Measurements from ENCODE around the gene GRIK1. TPM values are rescaled to one million over a fixed set of nuclear protein-coding genes. Genes with fewer than 3 reads are reported as not detected.

GRIK1 gene
- total RNA-seq, 1 experiment from 2014 or later: not detected

GRCh38 chr21:29822064-29822463, 117.7 kb downstream of the GRIK1 start:
- Mint-ChIP-seq H3K27me3 (ENCODE audit: insufficient read depth, unreplicated experiment) (peaks cover 9% of the 10 kb centered on the region), H3K4me1 (ENCODE audit: low read depth, unreplicated experiment) (no peaks in the 10 kb centered on the region), H3K27ac (ENCODE audit: unreplicated experiment) (no peak overlapping the region), H3K4me3 (ENCODE audit: unreplicated experiment) (no peak overlapping the region), H3K36me3 (ENCODE audit: insufficient read depth, unreplicated experiment) (no peaks in the 10 kb centered on the region), H3K9me3 (ENCODE audit: unreplicated experiment) (no peaks in the 10 kb centered on the region)
- no peak overlapping the region for H3K4me3 ChIP-seq (ENCODE audit: low read depth, low read length)
- no peaks in the 10 kb centered on the region for H3K4me1 ChIP-seq
- ChIA-PET CTCF (no interaction called here), POLR2A (no interaction called here)
- TF ChIP-seq CTCF (IDR thresholded peaks at IDR 0.05; ENCODE audit: insufficient read depth in 1 of 2, low read depth in 1 of 2, low read length in 1 of 2, severe bottlenecking in 1 of 2, unreplicated experiment in 1 of 2): no peak
- H3K9me3 ChIP-seq: peaks cover 1% of the 10 kb centered on the region; the same call in 1 of the 2 replicates
- intact Hi-C loops (cut with micrococcal nuclease; ENCODE audit: unreplicated experiment): no loop called here
- DNase-seq: no peak
- no TSS peak for BruUV-seq (replicated peaks)
- H3K36me3 ChIP-seq (ENCODE audit: control insufficient read depth, insufficient read depth, low read length): no peaks in the 10 kb centered on the region
- no peaks in the 10 kb centered on the region for H3K27me3 ChIP-seq (replicated peaks; ENCODE audit: control insufficient read depth, insufficient read depth, low read length)

- DNase-seq: no peak
- no peaks in the 10 kb centered on the region for H3K36me3 Mint-ChIP-seq (ENCODE audit: insufficient read depth, unreplicated experiment)
- intact Hi-C loops (cut with micrococcal nuclease; ENCODE audit: unreplicated experiment): no loop called here
- ChIA-PET CTCF (no interaction called here), POLR2A (no interaction called here)
- no peaks in the 10 kb centered on the region for H3K36me3 ChIP-seq (ENCODE audit: control insufficient read depth, insufficient read depth, low read length)
- H3K27me3 ChIP-seq (replicated peaks; ENCODE audit: control insufficient read depth, insufficient read depth, low read length): no peaks in the 10 kb centered on the region
- no peaks in the 10 kb centered on the region for H3K4me1 ChIP-seq
- no TSS peak for BruUV-seq (replicated peaks)
- H3K9me3 Mint-ChIP-seq (ENCODE audit: unreplicated experiment): no peaks in the 10 kb centered on the region
- no peak overlapping the region for H3K27ac Mint-ChIP-seq (ENCODE audit: unreplicated experiment)
- peaks cover 12% of the 10 kb centered on the region for H3K27me3 Mint-ChIP-seq (ENCODE audit: insufficient read depth, unreplicated experiment)
- H3K9me3 ChIP-seq: no peaks in the 10 kb centered on the region
- no peak overlapping the region for H3K4me3 ChIP-seq (ENCODE audit: low read depth, low read length)
- no peaks in the 10 kb centered on the region for H3K4me1 Mint-ChIP-seq (ENCODE audit: low read depth, unreplicated experiment)
- no peak for TF ChIP-seq CTCF (IDR thresholded peaks at IDR 0.05; ENCODE audit: insufficient read depth in 1 of 2, low read depth in 1 of 2, low read length in 1 of 2, severe bottlenecking in 1 of 2, unreplicated experiment in 1 of 2)
- H3K4me3 Mint-ChIP-seq (ENCODE audit: unreplicated experiment): no peak overlapping the region
Measured at GRCh38 chr21:29821230-29821629, 118.6 kb downstream of the GRIK1 start.

GRCh38 chr21:29819675-29820326, 120.0 kb downstream of the GRIK1 start:
- BruUV-seq (replicated peaks): no TSS peak
- no peak for TF ChIP-seq CTCF (IDR thresholded peaks at IDR 0.05; ENCODE audit: insufficient read depth in 1 of 2, low read depth in 1 of 2, low read length in 1 of 2, severe bottlenecking in 1 of 2, unreplicated experiment in 1 of 2)
- Mint-ChIP-seq H3K27me3 (ENCODE audit: insufficient read depth, unreplicated experiment) (peaks cover 10% of the 10 kb centered on the region), H3K36me3 (ENCODE audit: insufficient read depth, unreplicated experiment) (no peaks in the 10 kb centered on the region), H3K27ac (ENCODE audit: unreplicated experiment) (no peak overlapping the region), H3K4me3 (ENCODE audit: unreplicated experiment) (no peak overlapping the region), H3K4me1 (ENCODE audit: low read depth, unreplicated experiment) (no peaks in the 10 kb centered on the region), H3K9me3 (ENCODE audit: unreplicated experiment) (no peaks in the 10 kb centered on the region)
- ChIA-PET CTCF (no interaction called here), POLR2A (no interaction called here)
- DNase-seq: no peak
- no peaks in the 10 kb centered on the region for H3K36me3 ChIP-seq (ENCODE audit: control insufficient read depth, insufficient read depth, low read length)
- intact Hi-C loops (cut with micrococcal nuclease; ENCODE audit: unreplicated experiment): no loop called here
- H3K4me1 ChIP-seq: no peaks in the 10 kb centered on the region
- H3K9me3 ChIP-seq: no peaks in the 10 kb centered on the region
- H3K4me3 ChIP-seq (ENCODE audit: low read depth, low read length): no peak overlapping the region
- H3K27me3 ChIP-seq (replicated peaks; ENCODE audit: control insufficient read depth, insufficient read depth, low read length): no peaks in the 10 kb centered on the region

Measured in Caco-2 (cell line).